Measurements from ENCODE around the gene CTNNA3. TPM values are rescaled to one million over a fixed set of nuclear protein-coding genes. Genes with fewer than 3 reads are reported as not detected.

Gene CTNNA3
- total and polyA plus RNA-seq, 4 experiments from 2014 or later: not detected

DNA sequence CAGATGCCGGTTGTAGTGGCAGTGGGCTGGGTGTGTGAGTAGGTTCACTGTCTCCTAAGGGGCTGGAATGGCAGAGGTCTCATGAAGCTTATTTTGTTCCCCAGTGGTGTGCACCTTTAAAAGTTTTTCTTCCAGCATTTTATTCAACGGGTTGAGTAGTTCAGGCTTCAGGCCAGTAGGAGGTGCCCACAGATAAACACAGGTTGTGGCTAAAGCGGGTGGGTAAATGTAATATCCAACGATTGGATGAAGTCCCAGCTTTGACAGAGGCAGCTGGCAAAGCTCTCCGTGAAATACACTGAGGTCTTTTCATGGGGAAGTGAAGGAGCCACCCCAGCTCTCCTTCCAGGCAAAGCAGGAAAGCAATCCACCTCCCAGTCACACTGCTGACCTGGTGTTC is 1109.9 kb downstream of the CTNNA3 start:
- no peaks in the 10 kb centered on the region for H3K4me1 ChIP-seq (ENCODE audit: insufficient read depth, low read length)
- H3K27me3 Mint-ChIP-seq: no peaks in the 10 kb centered on the region
- H3K4me3 ChIP-seq (ENCODE audit: low read length in 2 of 2): no peak overlapping the region
- intact Hi-C loops (cut with micrococcal nuclease): no loop called here
- no peaks in the 10 kb centered on the region for H3K4me1 Mint-ChIP-seq
- no peaks in the 10 kb centered on the region for H3K36me3 Mint-ChIP-seq
- H3K4me3 Mint-ChIP-seq: no peak overlapping the region
- H3K9me3 Mint-ChIP-seq: peaks cover 1 to 21% (median 3%) of the 10 kb centered on the region in 8 donors
- no peaks in the 10 kb centered on the region for H3K27me3 ChIP-seq (ENCODE audit: insufficient read depth, low read length)
- ChIA-PET CTCF (ENCODE audit: partially characterized antibody) (no interaction called here), POLR2A (ENCODE audit: partially characterized antibody) (no interaction called here)
- no peak overlapping the region for H3K27ac Mint-ChIP-seq
- H3K9me3 ChIP-seq (ENCODE audit: control insufficient read depth in 1 of 2, low read length in 2 of 2): no peaks in the 10 kb centered on the region
- H3K36me3 ChIP-seq (ENCODE audit: insufficient read depth, low read length): no peaks in the 10 kb centered on the region
- DNase-seq: no peak
- no peak overlapping the region for H3K27ac ChIP-seq (ENCODE audit: low read depth, low read length)

DNA sequence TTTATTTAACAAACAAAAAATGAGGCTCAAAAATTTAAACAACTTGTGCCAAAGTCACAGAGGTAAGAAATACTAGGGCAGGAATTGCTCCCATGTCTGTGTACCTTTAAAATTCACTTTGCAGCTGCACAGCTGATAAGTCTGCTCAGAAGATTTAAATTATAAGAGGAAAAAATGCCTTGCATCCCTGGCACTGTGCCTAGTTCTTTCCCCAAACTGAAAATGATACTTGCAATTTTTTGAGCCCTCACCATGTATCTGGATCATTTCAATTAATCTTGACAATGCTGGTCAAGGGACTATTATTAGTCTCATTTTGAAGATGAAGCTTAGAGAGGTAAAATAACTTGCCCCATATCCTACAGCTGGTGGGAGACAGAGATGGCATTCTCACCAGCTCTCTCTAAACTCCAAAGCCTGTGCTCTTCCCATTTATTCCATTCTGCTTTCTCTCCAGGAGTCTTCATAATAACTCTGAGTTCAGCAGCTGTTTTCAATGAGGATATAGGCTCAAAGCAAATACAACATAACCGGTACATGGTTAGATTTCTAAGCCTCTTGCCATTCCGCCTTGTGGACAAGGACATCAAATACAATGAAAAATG is 1120.6 kb downstream of the CTNNA3 start:
- POLR2A ChIA-PET (ENCODE audit: partially characterized antibody): no interaction called here
- Mint-ChIP-seq H3K4me1 (no peaks in the 10 kb centered on the region), H3K9me3 (peaks cover 0 to 6% (median under 1%) of the 10 kb centered on the region in 8 donors), H3K36me3 (no peaks in the 10 kb centered on the region), H3K27ac (no peak overlapping the region), H3K27me3 (no peaks in the 10 kb centered on the region), H3K4me3 (no peak overlapping the region)
- H3K36me3 ChIP-seq (ENCODE audit: insufficient read depth, low read length): no peaks in the 10 kb centered on the region
- H3K9me3 ChIP-seq (ENCODE audit: control insufficient read depth in 1 of 2, low read length in 2 of 2): no peaks in the 10 kb centered on the region
- intact Hi-C loops (cut with micrococcal nuclease): no loop called here
- no peak for DNase-seq
- no peak overlapping the region for H3K4me3 ChIP-seq (ENCODE audit: low read length in 2 of 2)
- no peaks in the 10 kb centered on the region for H3K27me3 ChIP-seq (ENCODE audit: insufficient read depth, low read length)
- H3K4me1 ChIP-seq (ENCODE audit: insufficient read depth, low read length): no peaks in the 10 kb centered on the region
- H3K27ac ChIP-seq (ENCODE audit: low read depth, low read length): no peak overlapping the region
- CTCF ChIA-PET (ENCODE audit: partially characterized antibody): no interaction called here

DNA sequence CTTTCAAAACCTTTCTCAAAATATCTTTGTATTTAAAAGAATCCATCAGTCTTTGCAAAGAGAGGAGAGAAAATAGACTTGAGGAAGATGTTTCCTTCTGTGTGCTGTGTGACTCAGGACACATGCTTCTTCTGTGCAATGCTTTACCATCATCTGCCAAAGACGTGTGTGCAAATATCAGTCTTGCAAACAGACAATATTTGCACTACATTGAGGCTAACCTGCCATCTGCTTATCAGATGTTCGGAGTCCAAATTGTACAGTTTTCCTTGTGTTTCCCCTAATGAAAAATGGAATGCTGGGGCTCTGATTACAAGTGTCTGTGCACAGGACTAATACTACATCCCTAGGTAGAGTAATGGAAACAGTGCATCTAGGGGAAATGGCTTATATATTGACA is 1123.3 kb downstream of the CTNNA3 start:
- H3K4me3 ChIP-seq (ENCODE audit: low read length in 2 of 2): no peak overlapping the region
- H3K9me3 ChIP-seq (ENCODE audit: control insufficient read depth in 1 of 2, low read length in 2 of 2): no peaks in the 10 kb centered on the region
- H3K36me3 ChIP-seq (ENCODE audit: insufficient read depth, low read length): no peaks in the 10 kb centered on the region
- Mint-ChIP-seq H3K4me3 (no peak overlapping the region), H3K36me3 (no peaks in the 10 kb centered on the region), H3K9me3 (peaks cover 0 to 3% (median 2%) of the 10 kb centered on the region in 8 donors), H3K27me3 (no peaks in the 10 kb centered on the region), H3K4me1 (no peaks in the 10 kb centered on the region), H3K27ac (no peak overlapping the region)
- intact Hi-C loops (cut with micrococcal nuclease): no loop called here
- H3K27ac ChIP-seq (ENCODE audit: low read depth, low read length): no peak overlapping the region
- DNase-seq: no peak
- no peaks in the 10 kb centered on the region for H3K4me1 ChIP-seq (ENCODE audit: insufficient read depth, low read length)
- POLR2A ChIA-PET (ENCODE audit: partially characterized antibody): no interaction called here
- no peaks in the 10 kb centered on the region for H3K27me3 ChIP-seq (ENCODE audit: insufficient read depth, low read length)
- CTCF ChIA-PET (ENCODE audit: partially characterized antibody): no interaction called here

DNA sequence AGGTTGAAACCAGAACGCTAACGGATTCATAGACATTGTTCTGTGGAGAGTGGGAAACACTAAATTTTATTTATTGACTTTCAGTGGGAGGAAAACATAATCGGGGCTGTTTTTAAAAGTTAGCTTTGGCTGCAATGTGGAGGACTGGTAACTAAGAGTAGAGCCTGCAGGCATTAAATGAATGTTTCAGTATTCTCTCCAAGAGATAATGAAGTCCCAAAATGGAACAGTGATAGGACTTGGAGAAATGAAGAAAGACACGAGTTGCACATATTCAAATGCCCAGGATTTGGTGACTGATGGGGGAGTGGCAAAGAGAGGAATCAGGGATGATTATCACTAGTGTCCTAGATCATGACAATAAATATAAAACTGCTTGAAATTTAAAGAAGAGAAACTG is 1130.0 kb downstream of the CTNNA3 start:
- H3K4me3 ChIP-seq (ENCODE audit: low read length in 2 of 2): no peak overlapping the region
- H3K36me3 ChIP-seq (ENCODE audit: insufficient read depth, low read length): no peaks in the 10 kb centered on the region
- no peak overlapping the region for H3K27ac ChIP-seq (ENCODE audit: low read depth, low read length)
- no peaks in the 10 kb centered on the region for H3K9me3 ChIP-seq (ENCODE audit: control insufficient read depth in 1 of 2, low read length in 2 of 2)
- POLR2A ChIA-PET (ENCODE audit: partially characterized antibody): no interaction called here
- H3K4me1 Mint-ChIP-seq: no peaks in the 10 kb centered on the region
- no peaks in the 10 kb centered on the region for H3K27me3 Mint-ChIP-seq
- H3K27me3 ChIP-seq (ENCODE audit: insufficient read depth, low read length): no peaks in the 10 kb centered on the region
- H3K4me1 ChIP-seq (ENCODE audit: insufficient read depth, low read length): no peaks in the 10 kb centered on the region
- H3K9me3 Mint-ChIP-seq: peaks cover 0 to 9% (median 4%) of the 10 kb centered on the region in 8 donors
- CTCF ChIA-PET (ENCODE audit: partially characterized antibody): no interaction called here
- H3K4me3 Mint-ChIP-seq: no peak overlapping the region
- H3K36me3 Mint-ChIP-seq: no peaks in the 10 kb centered on the region
- no peak for DNase-seq
- H3K27ac Mint-ChIP-seq: no peak overlapping the region
- intact Hi-C loops (cut with micrococcal nuclease): no loop called here

DNA sequence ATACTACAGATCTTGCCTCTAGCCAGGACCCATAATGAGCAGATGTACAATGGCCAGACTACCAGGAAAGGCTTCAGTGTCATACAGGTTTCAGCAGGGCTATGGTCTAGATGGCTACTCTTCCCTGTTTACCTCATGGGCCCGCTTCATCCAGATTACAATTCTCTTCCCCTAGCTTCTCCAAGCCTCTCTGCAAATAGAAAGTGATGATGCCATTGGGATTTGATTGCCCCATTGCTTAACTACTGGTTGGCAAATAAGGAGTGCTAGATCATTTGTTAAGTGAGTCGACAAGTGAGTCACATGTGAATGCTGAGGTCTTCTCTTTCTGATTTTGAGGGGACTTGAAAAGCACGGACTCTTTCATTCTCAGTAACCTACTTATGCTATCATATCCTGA is 1131.7 kb downstream of the CTNNA3 start:
- H3K27me3 Mint-ChIP-seq: no peaks in the 10 kb centered on the region
- ChIA-PET POLR2A (ENCODE audit: partially characterized antibody) (no interaction called here), CTCF (ENCODE audit: partially characterized antibody) (no interaction called here)
- H3K36me3 ChIP-seq (ENCODE audit: insufficient read depth, low read length): no peaks in the 10 kb centered on the region
- no peak overlapping the region for H3K4me3 Mint-ChIP-seq
- H3K27ac ChIP-seq (ENCODE audit: low read depth, low read length): no peak overlapping the region
- no peaks in the 10 kb centered on the region for H3K36me3 Mint-ChIP-seq
- no peak for DNase-seq
- H3K4me1 Mint-ChIP-seq: no peaks in the 10 kb centered on the region
- intact Hi-C loops (cut with micrococcal nuclease): no loop called here
- H3K4me1 ChIP-seq (ENCODE audit: insufficient read depth, low read length): no peaks in the 10 kb centered on the region
- no peak overlapping the region for H3K4me3 ChIP-seq (ENCODE audit: low read length in 2 of 2)
- no peaks in the 10 kb centered on the region for H3K27me3 ChIP-seq (ENCODE audit: insufficient read depth, low read length)
- H3K27ac Mint-ChIP-seq: no peak overlapping the region
- peaks cover 0 to 9% (median 4%) of the 10 kb centered on the region in 8 donors for H3K9me3 Mint-ChIP-seq
- no peaks in the 10 kb centered on the region for H3K9me3 ChIP-seq (ENCODE audit: control insufficient read depth in 1 of 2, low read length in 2 of 2)

DNA sequence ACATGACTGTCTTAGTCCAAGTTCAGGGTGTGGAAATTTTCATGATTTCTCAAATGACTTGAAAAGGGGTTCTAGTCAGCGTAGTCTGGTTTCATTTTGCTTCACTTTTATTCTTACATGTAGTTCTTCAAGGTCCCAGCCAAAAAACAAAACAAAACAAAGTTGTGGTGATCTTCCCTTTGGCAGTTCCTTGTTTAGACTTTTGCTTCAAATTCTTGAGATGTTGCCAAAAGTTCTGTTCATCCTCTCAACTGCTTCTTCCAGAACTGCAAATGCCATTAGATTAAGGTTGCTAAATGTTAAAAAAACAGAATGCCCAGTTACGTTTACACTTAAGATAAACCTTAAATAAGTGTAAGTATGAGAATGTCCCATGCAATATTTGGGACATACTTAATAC is 1140.9 kb downstream of the CTNNA3 start:
- intact Hi-C loops (cut with micrococcal nuclease): no loop called here
- Histone ChIP-seq H3K36me3 (ENCODE audit: insufficient read depth, low read length) (no peaks in the 10 kb centered on the region), H3K27ac (ENCODE audit: low read depth, low read length) (no peak overlapping the region), H3K9me3 (ENCODE audit: control insufficient read depth in 1 of 2, low read length in 2 of 2) (no peaks in the 10 kb centered on the region), H3K27me3 (ENCODE audit: insufficient read depth, low read length) (no peaks in the 10 kb centered on the region), H3K4me1 (ENCODE audit: insufficient read depth, low read length) (no peaks in the 10 kb centered on the region), H3K4me3 (ENCODE audit: low read length in 2 of 2) (no peak overlapping the region)
- peaks cover 0 to 6% (median 1%) of the 10 kb centered on the region in 8 donors for H3K9me3 Mint-ChIP-seq
- no peaks in the 10 kb centered on the region for H3K4me1 Mint-ChIP-seq
- no peaks in the 10 kb centered on the region for H3K27me3 Mint-ChIP-seq
- H3K27ac Mint-ChIP-seq: no peak overlapping the region
- ChIA-PET CTCF (ENCODE audit: partially characterized antibody) (no interaction called here), POLR2A (ENCODE audit: partially characterized antibody) (no interaction called here)
- no peaks in the 10 kb centered on the region for H3K36me3 Mint-ChIP-seq
- no peak overlapping the region for H3K4me3 Mint-ChIP-seq
- DNase-seq: no peak

DNA sequence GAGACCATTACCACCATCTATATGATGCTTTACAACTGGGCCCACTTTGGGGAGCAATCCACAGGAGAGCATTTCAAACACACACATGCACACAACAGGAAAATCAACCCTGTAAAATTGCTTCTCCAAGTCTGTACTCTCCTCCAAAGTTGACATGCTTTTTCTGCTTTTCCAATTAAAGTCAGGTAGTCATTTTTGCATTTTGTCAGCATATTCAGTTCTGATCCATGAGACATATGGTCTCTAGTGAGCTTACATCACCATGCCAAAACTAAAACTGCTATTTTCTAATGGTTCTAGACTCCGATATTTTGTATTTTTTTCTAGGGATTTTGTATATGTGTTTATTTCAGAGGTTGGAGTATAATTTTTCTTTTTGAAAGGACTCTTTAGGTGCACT is 1143.7 kb downstream of the CTNNA3 start:
- ChIA-PET CTCF (ENCODE audit: partially characterized antibody) (no interaction called here), POLR2A (ENCODE audit: partially characterized antibody) (no interaction called here)
- H3K36me3 Mint-ChIP-seq: no peaks in the 10 kb centered on the region
- H3K27me3 ChIP-seq (ENCODE audit: insufficient read depth, low read length): no peaks in the 10 kb centered on the region
- intact Hi-C loops (cut with micrococcal nuclease): no loop called here
- H3K9me3 Mint-ChIP-seq: peaks cover 0 to 9% (median 3%) of the 10 kb centered on the region in 8 donors
- no peaks in the 10 kb centered on the region for H3K36me3 ChIP-seq (ENCODE audit: insufficient read depth, low read length)
- H3K4me1 ChIP-seq (ENCODE audit: insufficient read depth, low read length): no peaks in the 10 kb centered on the region
- H3K4me3 Mint-ChIP-seq: no peak overlapping the region
- DNase-seq: no peak
- no peak overlapping the region for H3K27ac ChIP-seq (ENCODE audit: low read depth, low read length)
- no peak overlapping the region for H3K4me3 ChIP-seq (ENCODE audit: low read length in 2 of 2)
- no peak overlapping the region for H3K27ac Mint-ChIP-seq
- no peaks in the 10 kb centered on the region for H3K27me3 Mint-ChIP-seq
- no peaks in the 10 kb centered on the region for H3K9me3 ChIP-seq (ENCODE audit: control insufficient read depth in 1 of 2, low read length in 2 of 2)
- no peaks in the 10 kb centered on the region for H3K4me1 Mint-ChIP-seq

DNA sequence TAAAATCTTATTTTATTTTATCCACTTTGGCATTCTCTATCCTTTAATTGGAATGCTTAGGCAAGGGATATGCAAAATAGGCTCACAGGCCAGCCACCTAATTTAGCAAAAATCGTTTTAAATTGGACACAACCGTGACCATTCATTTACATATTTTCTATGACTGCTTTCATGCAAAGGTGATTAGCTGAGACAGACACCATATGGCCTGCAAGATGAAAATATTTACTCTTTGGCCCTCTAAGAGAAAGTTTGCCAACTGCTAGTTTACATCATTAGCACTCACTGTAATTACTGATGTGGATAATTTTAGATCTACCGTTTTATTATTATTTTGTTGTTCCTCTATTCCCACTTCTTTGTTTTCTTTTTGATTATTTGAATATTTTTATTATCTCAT is 1145.6 kb downstream of the CTNNA3 start:
- Histone ChIP-seq H3K4me1 (ENCODE audit: insufficient read depth, low read length) (no peaks in the 10 kb centered on the region), H3K9me3 (ENCODE audit: control insufficient read depth in 1 of 2, low read length in 2 of 2) (no peaks in the 10 kb centered on the region), H3K27ac (ENCODE audit: low read depth, low read length) (no peak overlapping the region), H3K27me3 (ENCODE audit: insufficient read depth, low read length) (no peaks in the 10 kb centered on the region), H3K4me3 (ENCODE audit: low read length in 2 of 2) (no peak overlapping the region), H3K36me3 (ENCODE audit: insufficient read depth, low read length) (no peaks in the 10 kb centered on the region)
- CTCF ChIA-PET (ENCODE audit: partially characterized antibody): no interaction called here
- no peaks in the 10 kb centered on the region for H3K27me3 Mint-ChIP-seq
- no peak overlapping the region for H3K27ac Mint-ChIP-seq
- no peak overlapping the region for H3K4me3 Mint-ChIP-seq
- DNase-seq: no peak
- intact Hi-C loops (cut with micrococcal nuclease): no loop called here
- POLR2A ChIA-PET (ENCODE audit: partially characterized antibody): no interaction called here
- H3K9me3 Mint-ChIP-seq: peaks cover 0 to 14% (median 3%) of the 10 kb centered on the region in 8 donors
- no peaks in the 10 kb centered on the region for H3K36me3 Mint-ChIP-seq
- no peaks in the 10 kb centered on the region for H3K4me1 Mint-ChIP-seq
